SK-N-DZ (cell line): ENCODE results near the gene MCEMP1.

Experiments used
- DNase-seq: peaks from one replicate; pipeline ENCODE4 v3.0.0-alpha.2; 2015; ENCODE audit warnings: low spot score

MCEMP1 gene

DNA sequence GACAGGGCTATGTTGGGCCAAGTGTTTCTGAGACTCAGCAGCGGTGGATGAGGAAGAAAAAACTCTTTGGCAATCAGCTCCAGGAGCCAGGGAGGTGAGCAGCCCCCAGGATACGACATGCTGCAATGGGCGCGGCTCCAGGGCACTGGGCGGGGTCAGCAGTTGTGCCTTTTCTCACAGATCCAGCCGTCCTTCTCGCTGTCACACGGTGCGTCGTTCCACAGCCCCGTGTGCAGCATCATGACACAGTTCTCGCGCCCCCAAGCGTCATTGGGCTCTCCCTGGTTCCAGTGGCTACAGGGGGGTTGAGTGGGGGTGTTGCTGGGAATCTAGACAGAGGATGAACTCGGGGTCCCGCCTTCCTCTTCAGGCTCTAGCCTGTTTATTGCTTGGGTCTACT, 52.3 kb downstream of the MCEMP1 start:
- DNase-seq: no peak
